Gastrocnemius medialis (tissue), 4 donors: Measurements from ENCODE around the gene SPC24. TPM values are rescaled to one million over a fixed set of nuclear protein-coding genes. Genes with fewer than 3 reads are reported as not detected.

Experiments
- ATAC-seq, 2 donors: fragments of 150-250 bp; one replicate each; pipeline ENCODE4 v1.9.1; 2016
- DNase-seq, 2 donors: peaks; one replicate each; pipeline ENCODE4 v3.0.0-alpha.2; 2019
- H3K27ac ChIP-seq, 4 donors: fragments of 200-600 bp; sonication (generic); 1 replicate in 1 of 4; 2 replicates in 3 of 4; pipeline ENCODE4 v1.5.1; 2016 to 2018; ENCODE audit warnings: mild to moderate bottlenecking in 2 of 4, moderate library complexity in 1 of 4
- H3K27me3 ChIP-seq, 3 donors: fragments of 200-600 bp; sonication (generic) in 2 of 3; 1 replicate in 1 of 3; 2 replicates in 2 of 3; pipeline versions ENCODE4 v1.5.1 to v1.6.0; 2016 to 2019; ENCODE audit warnings: mild to moderate bottlenecking in 1 of 3, moderate library complexity in 1 of 3
- H3K36me3 ChIP-seq, 2 donors: fragments of 200-600 bp; sonication (generic) in 1 of 2; one replicate each; pipeline ENCODE4 v1.5.1; 2017 to 2018
- H3K4me1 ChIP-seq, 2 donors: fragments of 200-600 bp; sonication (generic) in 1 of 2; one replicate each; pipeline ENCODE4 v1.5.1; 2016 to 2017; ENCODE audit warnings: mild to moderate bottlenecking in 2 of 2
- H3K4me3 ChIP-seq, 4 donors: fragments of 200-600 bp; sonication (generic) in 3 of 4; 1 replicate in 1 of 4; 2 replicates in 3 of 4; pipeline ENCODE4 v1.5.1; 2016 to 2019; ENCODE audit warnings: mild to moderate bottlenecking in 2 of 4
- H3K9me3 ChIP-seq, 3 donors: fragments of 200-600 bp; sonication (generic) in 2 of 3; 1 replicate in 1 of 3; 2 replicates in 2 of 3; pipeline ENCODE4 v1.5.1; 2016 to 2019
- CTCF ChIP-seq, 5 experiments: fragments of 450-650 bp in 3 of 5; fragments of 200-600 bp in 2 of 5; sonication (generic) in 2 of 5; IDR thresholded peaks in 4 of 5; conservative IDR thresholded peaks in 1 of 5; 1 replicate in 4 of 5; 2 replicates in 1 of 5; pipeline ENCODE4 v1.5.1; 2016 to 2019; ENCODE audit warnings: antibody characterized with exemption in 5 of 5, mild to moderate bottlenecking in 3 of 5, moderate library complexity in 3 of 5
- POLR2A ChIP-seq, 2 donors: fragments of 450-650 bp; IDR thresholded peaks; one replicate each; pipeline ENCODE4 v1.6.1; 2017; ENCODE audit warnings: antibody characterized with exemption in 2 of 2, mild to moderate bottlenecking in 2 of 2, moderate library complexity in 2 of 2
- in situ Hi-C, 4 donors: fragments of 200-750 bp; cut with MboI; loops; one replicate each; pipeline versions ENCODE4 v1.15.0 to v1.8.0; 2017; ENCODE audit warnings: low sequenced_read_pairs in 4 of 4
- intact Hi-C: fragments of 100-400 bp; cut with DNase I; formaldehyde crosslinking; loops from one replicate; pipeline ENCODE4 v1.15.1; 2023; ENCODE audit warnings: low total_unique reads
- total RNA-seq, 4 donors: library from RNA; depleted of rRNA; stranded (reverse); fragments of >200 nt; gene quantifications; one replicate each; pipeline versions ENCODE4 v1.1.0 to v1.2.3, GENCODE V29; 2016

SPC24 gene
- total RNA-seq, 4 donors from 2014 or later: 0.55 to 1.6 TPM; not detected in 2

- peak overlapping the region in 2 of 4 donors; percentile 29 to 43 for H3K4me3 ChIP-seq
- in situ Hi-C loops: loop anchor here in 3 of 4 donors (5.0 to 10.0 kb wide), 3 partner anchors 64 to 194 kb away; no protein-coding TSS in a partner anchor
Observed at GRCh38 chr19:11138601-11139300, 16.8 kb downstream of the SPC24 start.

GRCh38 chr19:11137542-11138384, 17.8 kb downstream of the SPC24 start:
- Histone ChIP-seq H3K27me3 (no peaks in the 10 kb centered on the region), H3K4me3 (peak overlapping the region; percentile 29 to 53 (median 46)), H3K27ac (peak overlapping the region; percentile 72 to 84 (median 79)), H3K9me3 (no peaks in the 10 kb centered on the region), H3K4me1 (peaks cover 21 to 39% of the 10 kb centered on the region in 2 donors), H3K36me3 (no peaks in the 10 kb centered on the region)
- ATAC-seq (peak; percentile 57), DNase-seq (peak; percentile 60 to 72)
- intact Hi-C loops (loop anchor here (1.0 to 10.0 kb wide), 3 partner anchors 66 to 447 kb away; no protein-coding TSS in a partner anchor), in situ Hi-C loops (loop anchor here in 3 of 4 donors (5.0 to 10.0 kb wide), 3 partner anchors 65 to 193 kb away; no protein-coding TSS in a partner anchor)
- TF ChIP-seq CTCF (IDR thresholded peaks at IDR 0.05 in 4 of 5, conservative IDR thresholded peaks at IDR 0.05 in 1 of 5) (peak; percentile 87 to 93 (median 89)), POLR2A (IDR thresholded peaks at IDR 0.05) (no peak)

More at GRCh38 chr19:11138601-11139300, 16.8 kb downstream of the SPC24 start:
- DNase-seq: peak; percentile 56 to 74
- no peaks in the 10 kb centered on the region for H3K36me3 ChIP-seq
- H3K27ac ChIP-seq: peak overlapping the region; percentile 72 to 84 (median 79)
- peak; percentile 41 to 48 for ATAC-seq
- no peaks in the 10 kb centered on the region for H3K9me3 ChIP-seq
- H3K27me3 ChIP-seq: no peaks in the 10 kb centered on the region
- peaks cover 31 to 49% of the 10 kb centered on the region in 2 donors for H3K4me1 ChIP-seq
- TF ChIP-seq CTCF (IDR thresholded peaks at IDR 0.05 in 4 of 5, conservative IDR thresholded peaks at IDR 0.05 in 1 of 5): no peak
- TF ChIP-seq POLR2A (IDR thresholded peaks at IDR 0.05): peak in 1 of 2 donors; percentile 19
- intact Hi-C loops: loop anchor here (10.0 kb wide), 2 partner anchors 204 to 446 kb away; no protein-coding TSS in a partner anchor

GRCh38 chr19:11136400-11137101, 19.0 kb downstream of the SPC24 start:
- Histone ChIP-seq H3K27me3 (no peaks in the 10 kb centered on the region), H3K36me3 (no peaks in the 10 kb centered on the region), H3K4me1 (peaks cover 10 to 28% of the 10 kb centered on the region in 2 donors), H3K9me3 (no peaks in the 10 kb centered on the region), H3K4me3 (no peak overlapping the region), H3K27ac (peak overlapping the region in 1 of 4 donors; percentile 84)
- in situ Hi-C loops: loop anchor here in 3 of 4 donors (5.0 to 10.0 kb wide), 3 partner anchors 66 to 192 kb away; no protein-coding TSS in a partner anchor
- TF ChIP-seq POLR2A (IDR thresholded peaks at IDR 0.05): no peak
- no peak for TF ChIP-seq CTCF (IDR thresholded peaks at IDR 0.05 in 4 of 5, conservative IDR thresholded peaks at IDR 0.05 in 1 of 5)
- intact Hi-C loops: loop anchor here (1.0 to 10.0 kb wide), 3 partner anchors 67 to 448 kb away; no protein-coding TSS in a partner anchor
- DNase-seq (no peak), ATAC-seq (no peak)

GRCh38 chr19:11131471-11131870, 24.1 kb downstream of the SPC24 start:
- Histone ChIP-seq H3K36me3 (no peaks in the 10 kb centered on the region), H3K9me3 (no peaks in the 10 kb centered on the region), H3K27ac (peak overlapping the region in 3 of 4 donors; percentile 52 to 58 (median 54)), H3K27me3 (no peaks in the 10 kb centered on the region), H3K4me3 (no peak overlapping the region), H3K4me1 (no peaks in the 10 kb centered on the region)
- in situ Hi-C loops (loop anchor here in 3 of 4 donors (5.0 to 10.0 kb wide), 4 partner anchors 71 to 187 kb away; no protein-coding TSS in a partner anchor), intact Hi-C loops (loop anchor here (1.0 to 10.0 kb wide), 3 partner anchors 95 to 453 kb away; no protein-coding TSS in a partner anchor)
- TF ChIP-seq CTCF (IDR thresholded peaks at IDR 0.05 in 4 of 5, conservative IDR thresholded peaks at IDR 0.05 in 1 of 5): no peak
- no peak for TF ChIP-seq POLR2A (IDR thresholded peaks at IDR 0.05)
- no peak for ATAC-seq
- DNase-seq: no peak
